Gastroesophageal sphincter (tissue), 3 donors: ENCODE measurements around the gene UQCRFS1.

Source experiments
- POLR2A ChIP-seq, 2 donors: fragments of 450-650 bp; IDR thresholded peaks; one replicate each; pipeline ENCODE4 v1.6.1; 2017; ENCODE audit warnings: antibody characterized with exemption in 2 of 2, mild to moderate bottlenecking in 2 of 2, moderate library complexity in 1 of 2
- POLR2AphosphoS5 ChIP-seq: sonication (generic); formaldehyde crosslinking; IDR thresholded peaks from one replicate; pipeline ENCODE4 v1.6.1; 2017; ENCODE audit warnings: antibody characterized with exemption
- TF ChIP-seq, protein P1 (sequence below), 4 experiments: fragments of 200-600 bp in 2 of 4; fragments of 450-650 bp in 2 of 4; sonication (generic) in 1 of 4; IDR thresholded peaks; one replicate each; pipeline ENCODE4 v1.5.1; 2017 to 2019; ENCODE audit warnings: antibody characterized with exemption in 4 of 4, mild to moderate bottlenecking in 2 of 4, moderate library complexity in 2 of 4

DNA sequence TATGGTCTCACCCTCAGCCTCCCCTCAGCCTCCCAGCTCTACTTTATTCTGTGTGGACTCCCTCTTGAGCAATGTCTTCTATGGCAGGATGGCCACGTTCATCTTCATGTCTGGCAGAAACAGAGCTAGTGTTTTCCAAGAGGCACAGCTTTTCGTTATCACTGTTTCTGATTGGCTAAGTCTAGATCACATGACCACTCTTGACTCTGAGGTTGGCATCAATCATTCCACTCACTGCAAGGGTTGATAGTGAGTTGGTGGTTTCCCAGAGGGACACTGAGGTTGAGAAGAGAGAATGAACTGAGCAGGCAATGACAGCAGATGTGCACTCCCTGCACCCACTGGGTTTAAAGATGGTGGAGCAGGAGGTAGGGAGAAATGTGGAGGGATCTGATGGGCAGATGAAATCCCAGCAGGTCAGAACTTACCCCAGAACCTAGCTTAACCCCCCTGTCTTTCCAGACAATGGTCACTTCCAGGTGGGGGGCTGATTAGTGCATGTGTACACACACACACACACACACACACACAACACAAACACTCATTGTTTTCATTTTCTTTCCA, 26.3 kb upstream of the UQCRFS1 start:
- TF ChIP-seq POLR2A (IDR thresholded peaks at IDR 0.05) (no peak), POLR2AphosphoS5 (no peak)
- TF ChIP-seq, protein P1, sequence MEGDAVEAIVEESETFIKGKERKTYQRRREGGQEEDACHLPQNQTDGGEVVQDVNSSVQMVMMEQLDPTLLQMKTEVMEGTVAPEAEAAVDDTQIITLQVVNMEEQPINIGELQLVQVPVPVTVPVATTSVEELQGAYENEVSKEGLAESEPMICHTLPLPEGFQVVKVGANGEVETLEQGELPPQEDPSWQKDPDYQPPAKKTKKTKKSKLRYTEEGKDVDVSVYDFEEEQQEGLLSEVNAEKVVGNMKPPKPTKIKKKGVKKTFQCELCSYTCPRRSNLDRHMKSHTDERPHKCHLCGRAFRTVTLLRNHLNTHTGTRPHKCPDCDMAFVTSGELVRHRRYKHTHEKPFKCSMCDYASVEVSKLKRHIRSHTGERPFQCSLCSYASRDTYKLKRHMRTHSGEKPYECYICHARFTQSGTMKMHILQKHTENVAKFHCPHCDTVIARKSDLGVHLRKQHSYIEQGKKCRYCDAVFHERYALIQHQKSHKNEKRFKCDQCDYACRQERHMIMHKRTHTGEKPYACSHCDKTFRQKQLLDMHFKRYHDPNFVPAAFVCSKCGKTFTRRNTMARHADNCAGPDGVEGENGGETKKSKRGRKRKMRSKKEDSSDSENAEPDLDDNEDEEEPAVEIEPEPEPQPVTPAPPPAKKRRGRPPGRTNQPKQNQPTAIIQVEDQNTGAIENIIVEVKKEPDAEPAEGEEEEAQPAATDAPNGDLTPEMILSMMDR (IDR thresholded peaks at IDR 0.05) = no peak
